ENCODE data around the gene SMOC1.
"Not testable (repeated sequence)": the region's sequence is repeated elsewhere in the genome, so short reads cannot be mapped to it uniquely, and the experiment has no call there.

The SMOC1 gene

GRCh38 chr14:69896972-69897371 lies 17.8 kb downstream of the SMOC1 start:
- H3K27ac ChIP-seq (ENCODE audit: low read depth, low read length), result no peak overlapping the region
- no peak overlapping the region for H4K5ac ChIP-seq (ENCODE audit: low read length)
- H2AK5ac ChIP-seq (ENCODE audit: low read length), result no peak overlapping the region
- no peak overlapping the region for H3K56ac ChIP-seq (ENCODE audit: low read length)
- H3K79me2 ChIP-seq (ENCODE audit: control insufficient read depth, insufficient read depth, low read length), result no peaks in the 10 kb centered on the region
- H3K23ac ChIP-seq (ENCODE audit: low read length), result no peak overlapping the region
- no peaks in the 10 kb centered on the region for H3K36me3 ChIP-seq (ENCODE audit: control insufficient read depth, insufficient read depth, low read length)
- no peak overlapping the region for H3K9ac ChIP-seq (ENCODE audit: low read length)
- no peak overlapping the region for H2BK120ac ChIP-seq (ENCODE audit: low read depth, low read length)
- WGBS (ENCODE audit: extremely low coverage, insufficient coverage, low lambda C conversion rate), result no CpG with 5 or more reads among the region's 2 CpGs
- H3K79me1 ChIP-seq (ENCODE audit: low read length), result no peaks in the 10 kb centered on the region
- H3K4me2 ChIP-seq (ENCODE audit: low read length), result no peak overlapping the region
- DNase-seq, result no peak
- no peak overlapping the region for H3K18ac ChIP-seq (ENCODE audit: low read length)
- no peaks in the 10 kb centered on the region for H3K27me3 ChIP-seq (ENCODE audit: insufficient read depth, low read length, poor library complexity)
- H3K4me1 ChIP-seq (ENCODE audit: control insufficient read depth, low read depth, low read length), result no peaks in the 10 kb centered on the region
- no peak overlapping the region for H4K8ac ChIP-seq (ENCODE audit: low read depth, low read length)
- H2BK15ac ChIP-seq (replicated peaks; ENCODE audit: low read depth), result no peak overlapping the region
- H2BK5ac ChIP-seq (ENCODE audit: low read length), result no peak overlapping the region
- H3K4me3 ChIP-seq (ENCODE audit: low read length), result no peak overlapping the region
- no peak overlapping the region for H3K4ac ChIP-seq (ENCODE audit: low read depth, low read length)

DNA sequence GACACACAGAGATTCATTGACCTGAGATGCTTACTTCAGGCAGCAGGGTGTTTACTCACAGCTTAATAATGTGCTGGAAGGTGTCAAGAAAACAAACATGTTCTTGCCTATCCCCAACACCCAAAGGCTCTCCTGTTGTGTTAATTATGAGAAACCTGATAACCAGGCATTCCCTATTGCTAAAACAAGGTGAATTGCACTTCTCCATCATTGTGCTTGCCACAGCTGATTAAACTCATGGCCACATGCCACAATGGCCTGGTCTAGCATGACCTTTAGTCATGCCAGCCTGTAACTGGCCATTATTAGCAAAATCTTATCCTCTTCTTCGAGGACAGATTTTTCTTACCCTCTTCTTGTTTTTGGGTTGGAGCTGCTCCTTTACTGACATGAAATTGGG lies 21.4 kb downstream of the SMOC1 start:
- no peak overlapping the region for H3K27ac ChIP-seq (ENCODE audit: low read depth, low read length)
- no peak overlapping the region for H4K8ac ChIP-seq (ENCODE audit: low read depth, low read length)
- H3K27me3 ChIP-seq (ENCODE audit: insufficient read depth, low read length, poor library complexity), result no peaks in the 10 kb centered on the region
- no peak overlapping the region for H3K23ac ChIP-seq (ENCODE audit: low read length)
- no peak overlapping the region for H2AK5ac ChIP-seq (ENCODE audit: low read length)
- no peak for DNase-seq
- no peak overlapping the region for H3K4ac ChIP-seq (ENCODE audit: low read depth, low read length)
- H3K56ac ChIP-seq (ENCODE audit: low read length), result no peak overlapping the region
- no peaks in the 10 kb centered on the region for H3K36me3 ChIP-seq (ENCODE audit: control insufficient read depth, insufficient read depth, low read length)
- no peak overlapping the region for H2BK15ac ChIP-seq (replicated peaks; ENCODE audit: low read depth)
- H3K4me1 ChIP-seq (ENCODE audit: control insufficient read depth, low read depth, low read length), result no peaks in the 10 kb centered on the region
- no peak overlapping the region for H3K18ac ChIP-seq (ENCODE audit: low read length)
- H3K79me1 ChIP-seq (ENCODE audit: low read length), result no peaks in the 10 kb centered on the region
- no peak overlapping the region for H2BK5ac ChIP-seq (ENCODE audit: low read length)
- H3K79me2 ChIP-seq (ENCODE audit: control insufficient read depth, insufficient read depth, low read length), result no peaks in the 10 kb centered on the region
- H3K9ac ChIP-seq (ENCODE audit: low read length), result no peak overlapping the region
- H3K4me3 ChIP-seq (ENCODE audit: low read length), result no peak overlapping the region
- H3K4me2 ChIP-seq (ENCODE audit: low read length), result no peak overlapping the region
- H2BK120ac ChIP-seq (ENCODE audit: low read depth, low read length), result no peak overlapping the region
- WGBS (ENCODE audit: extremely low coverage, insufficient coverage, low lambda C conversion rate), result no CpG with 5 or more reads among the region's 1 CpG
- H4K5ac ChIP-seq (ENCODE audit: low read length), result no peak overlapping the region

- H3K4me3 ChIP-seq (ENCODE audit: low read length), result no peak overlapping the region
- no peak overlapping the region for H2AK5ac ChIP-seq (ENCODE audit: low read length)
- H3K4me1 ChIP-seq (ENCODE audit: control insufficient read depth, low read depth, low read length), result no peaks in the 10 kb centered on the region
- no peak overlapping the region for H2BK15ac ChIP-seq (replicated peaks; ENCODE audit: low read depth)
- no peak overlapping the region for H3K4ac ChIP-seq (ENCODE audit: low read depth, low read length)
- H3K18ac ChIP-seq (ENCODE audit: low read length), result no peak overlapping the region
- H4K8ac ChIP-seq (ENCODE audit: low read depth, low read length), result no peak overlapping the region
- H2BK5ac ChIP-seq (ENCODE audit: low read length), result no peak overlapping the region
- no peak overlapping the region for H3K27ac ChIP-seq (ENCODE audit: low read depth, low read length)
- H3K27me3 ChIP-seq (ENCODE audit: insufficient read depth, low read length, poor library complexity), result no peaks in the 10 kb centered on the region
- H3K4me2 ChIP-seq (ENCODE audit: low read length), result no peak overlapping the region
- H3K79me2 ChIP-seq (ENCODE audit: control insufficient read depth, insufficient read depth, low read length), result no peaks in the 10 kb centered on the region
- H3K23ac ChIP-seq (ENCODE audit: low read length), result no peak overlapping the region
- no peaks in the 10 kb centered on the region for H3K79me1 ChIP-seq (ENCODE audit: low read length)
- H2BK120ac ChIP-seq (ENCODE audit: low read depth, low read length), result no peak overlapping the region
- no CpG with 5 or more reads among the region's 1 CpG for WGBS (ENCODE audit: extremely low coverage, insufficient coverage, low lambda C conversion rate)
- H4K5ac ChIP-seq (ENCODE audit: low read length), result no peak overlapping the region
- no peaks in the 10 kb centered on the region for H3K36me3 ChIP-seq (ENCODE audit: control insufficient read depth, insufficient read depth, low read length)
- H3K9ac ChIP-seq (ENCODE audit: low read length), result no peak overlapping the region
- H3K56ac ChIP-seq (ENCODE audit: low read length), result no peak overlapping the region
- no peak for DNase-seq
These were observed 22.1 kb downstream of the SMOC1 start for GRCh38 chr14:69901113-69901951.

GRCh38 chr14:69903046-69903445 lies 23.8 kb downstream of the SMOC1 start:
- H4K5ac ChIP-seq (ENCODE audit: low read length); H4K8ac ChIP-seq (ENCODE audit: low read depth, low read length); H2BK120ac ChIP-seq (ENCODE audit: low read depth, low read length); H2BK15ac ChIP-seq (replicated peaks; ENCODE audit: low read depth); H3K4ac ChIP-seq (ENCODE audit: low read depth, low read length); H2AK5ac ChIP-seq (ENCODE audit: low read length); H3K79me2 ChIP-seq (ENCODE audit: control insufficient read depth, insufficient read depth, low read length); H3K4me3 ChIP-seq (ENCODE audit: low read length); H3K27ac ChIP-seq (ENCODE audit: low read depth, low read length); H3K36me3 ChIP-seq (ENCODE audit: control insufficient read depth, insufficient read depth, low read length); H3K27me3 ChIP-seq (ENCODE audit: insufficient read depth, low read length, poor library complexity); H3K56ac ChIP-seq (ENCODE audit: low read length); H3K4me1 ChIP-seq (ENCODE audit: control insufficient read depth, low read depth, low read length); H3K18ac ChIP-seq (ENCODE audit: low read length); H3K4me2 ChIP-seq (ENCODE audit: low read length); DNase-seq; H3K79me1 ChIP-seq (ENCODE audit: low read length); H2BK5ac ChIP-seq (ENCODE audit: low read length); H3K9ac ChIP-seq (ENCODE audit: low read length); H3K23ac ChIP-seq (ENCODE audit: low read length): not testable (repeated sequence)
- WGBS (ENCODE audit: extremely low coverage, insufficient coverage, low lambda C conversion rate), result no CpG with 5 or more reads among the region's 29 CpGs

DNA sequence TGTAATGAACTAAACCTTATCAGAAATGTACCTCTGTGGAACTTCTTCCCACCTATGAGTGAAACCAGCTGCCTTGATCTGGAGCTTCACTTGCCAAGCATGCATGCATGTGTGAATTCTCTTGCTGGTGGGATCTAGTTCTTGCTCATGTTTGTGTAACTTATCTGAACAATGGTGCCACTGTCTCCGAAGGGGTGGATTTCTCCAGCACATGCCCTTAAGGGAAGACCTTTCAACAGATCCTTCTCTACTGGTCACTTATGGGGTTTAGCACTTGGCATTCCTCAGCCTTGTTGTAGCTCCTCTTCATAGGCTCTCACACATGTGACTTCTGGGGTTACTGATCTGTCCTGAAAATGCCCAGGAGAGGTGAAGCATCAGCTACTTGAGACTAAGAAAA lies 25.0 kb downstream of the SMOC1 start:
- no peaks in the 10 kb centered on the region for H3K27me3 ChIP-seq (ENCODE audit: insufficient read depth, low read length, poor library complexity)
- no peaks in the 10 kb centered on the region for H3K4me1 ChIP-seq (ENCODE audit: control insufficient read depth, low read depth, low read length)
- no peaks in the 10 kb centered on the region for H3K36me3 ChIP-seq (ENCODE audit: control insufficient read depth, insufficient read depth, low read length)
- H2BK5ac ChIP-seq (ENCODE audit: low read length), result no peak overlapping the region
- H4K5ac ChIP-seq (ENCODE audit: low read length), result no peak overlapping the region
- no peaks in the 10 kb centered on the region for H3K79me2 ChIP-seq (ENCODE audit: control insufficient read depth, insufficient read depth, low read length)
- no peak overlapping the region for H3K27ac ChIP-seq (ENCODE audit: low read depth, low read length)
- no peak overlapping the region for H3K4ac ChIP-seq (ENCODE audit: low read depth, low read length)
- no peak overlapping the region for H2BK15ac ChIP-seq (replicated peaks; ENCODE audit: low read depth)
- H3K4me2 ChIP-seq (ENCODE audit: low read length), result no peak overlapping the region
- H4K8ac ChIP-seq (ENCODE audit: low read depth, low read length), result no peak overlapping the region
- no peak overlapping the region for H3K9ac ChIP-seq (ENCODE audit: low read length)
- H3K56ac ChIP-seq (ENCODE audit: low read length), result no peak overlapping the region
- no CpG with 5 or more reads among the region's 1 CpG for WGBS (ENCODE audit: extremely low coverage, insufficient coverage, low lambda C conversion rate)
- H3K23ac ChIP-seq (ENCODE audit: low read length), result no peak overlapping the region
- H3K18ac ChIP-seq (ENCODE audit: low read length), result no peak overlapping the region
- no peak overlapping the region for H2BK120ac ChIP-seq (ENCODE audit: low read depth, low read length)
- H3K4me3 ChIP-seq (ENCODE audit: low read length), result no peak overlapping the region
- no peak overlapping the region for H2AK5ac ChIP-seq (ENCODE audit: low read length)
- no peaks in the 10 kb centered on the region for H3K79me1 ChIP-seq (ENCODE audit: low read length)
- no peak for DNase-seq

DNA sequence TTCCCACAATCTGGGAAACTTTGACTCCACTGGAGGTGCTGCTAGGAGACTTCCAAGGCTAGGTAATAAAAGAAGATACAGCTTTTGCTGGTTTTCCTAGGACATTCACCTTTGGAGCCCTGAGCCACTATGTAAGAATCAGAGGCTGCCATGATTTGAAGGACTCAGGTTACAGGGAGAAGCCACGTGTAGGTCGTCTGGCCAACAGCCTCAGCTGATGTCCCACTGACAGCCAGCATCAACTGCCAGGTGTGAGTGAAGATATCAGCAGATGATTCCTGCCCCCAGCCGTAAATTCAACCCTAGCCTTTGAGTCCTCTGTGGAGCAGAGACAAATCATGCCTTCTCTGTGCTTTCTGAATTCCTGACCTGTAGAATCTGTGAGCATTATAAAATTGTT lies 27.0 kb downstream of the SMOC1 start:
- H3K4me2 ChIP-seq (ENCODE audit: low read length), result no peak overlapping the region
- no peaks in the 10 kb centered on the region for H3K36me3 ChIP-seq (ENCODE audit: control insufficient read depth, insufficient read depth, low read length)
- H3K4me3 ChIP-seq (ENCODE audit: low read length), result no peak overlapping the region
- no peak overlapping the region for H3K4ac ChIP-seq (ENCODE audit: low read depth, low read length)
- H2AK5ac ChIP-seq (ENCODE audit: low read length), result no peak overlapping the region
- no peak overlapping the region for H3K56ac ChIP-seq (ENCODE audit: low read length)
- H3K79me1 ChIP-seq (ENCODE audit: low read length), result no peaks in the 10 kb centered on the region
- H3K27me3 ChIP-seq (ENCODE audit: insufficient read depth, low read length, poor library complexity), result no peaks in the 10 kb centered on the region
- H3K27ac ChIP-seq (ENCODE audit: low read depth, low read length), result no peak overlapping the region
- DNase-seq, result no peak
- no peak overlapping the region for H2BK120ac ChIP-seq (ENCODE audit: low read depth, low read length)
- no peak overlapping the region for H4K8ac ChIP-seq (ENCODE audit: low read depth, low read length)
- no peak overlapping the region for H2BK15ac ChIP-seq (replicated peaks; ENCODE audit: low read depth)
- no peak overlapping the region for H3K9ac ChIP-seq (ENCODE audit: low read length)
- no peak overlapping the region for H4K5ac ChIP-seq (ENCODE audit: low read length)
- H3K79me2 ChIP-seq (ENCODE audit: control insufficient read depth, insufficient read depth, low read length), result no peaks in the 10 kb centered on the region
- no peaks in the 10 kb centered on the region for H3K4me1 ChIP-seq (ENCODE audit: control insufficient read depth, low read depth, low read length)
- H2BK5ac ChIP-seq (ENCODE audit: low read length), result no peak overlapping the region
- WGBS (ENCODE audit: extremely low coverage, insufficient coverage, low lambda C conversion rate), result no CpG with 5 or more reads among the region's 3 CpGs
- H3K18ac ChIP-seq (ENCODE audit: low read length), result no peak overlapping the region
- no peak overlapping the region for H3K23ac ChIP-seq (ENCODE audit: low read length)

Data from mesendoderm (in vitro differentiated cells).